ENCODE results near the gene ISLR2. TPM values are rescaled to one million over a fixed set of nuclear protein-coding genes. Genes with fewer than 3 reads are reported as not detected.

ISLR2 gene
- polyA plus RNA-seq, 1 donor (not counting 4 experiments of a cell fraction or from before 2014, with no cell fraction given): not detected

- dilution Hi-C loops (cut with MboI; ENCODE audit: extremely low pct_ligation_motif_present, low sequenced_read_pairs): no loop called here
- Histone ChIP-seq H3K4me3 (ENCODE audit: control insufficient read depth in 2 of 3, extremely low read depth in 1 of 3, insufficient read depth in 2 of 3, low read depth in 1 of 3, low read length in 3 of 3) (no peak overlapping the region), H3K79me2 (ENCODE audit: control insufficient read depth, insufficient read depth, low read length) (no peaks in the 10 kb centered on the region), H3K27ac (ENCODE audit: control insufficient read depth, insufficient read depth, low read length) (no peak overlapping the region), H3K36me3 (ENCODE audit: control insufficient read depth in 2 of 2, extremely low read depth in 1 of 2, insufficient read depth in 2 of 2, low read length in 2 of 2) (no peaks in the 10 kb centered on the region), H3K4me2 (ENCODE audit: control insufficient read depth, extremely low read depth, insufficient read depth, low read depth, low read length) (peak overlapping the region; percentile 14), H3K9ac (ENCODE audit: control insufficient read depth, extremely low read depth, insufficient read depth, low read length) (no peak overlapping the region), H3K4me1 (ENCODE audit: control insufficient read depth, extremely low read depth, insufficient read depth, low read length) (peaks cover 7% of the 10 kb centered on the region), H3K9me3 (ENCODE audit: control insufficient read depth, low read depth, low read length) (no peaks in the 10 kb centered on the region), H3K27me3 (ENCODE audit: control insufficient read depth, extremely low read depth, insufficient read depth, low read length) (peaks cover 73% of the 10 kb centered on the region), H4K20me1 (ENCODE audit: control insufficient read depth, extremely low read depth, insufficient read depth, low read length) (peaks cover 6% of the 10 kb centered on the region), H2AFZ (ENCODE audit: control insufficient read depth, low read length) (no peak overlapping the region), H3K9me1 (ENCODE audit: control insufficient read depth, extremely low read depth, insufficient read depth, low read length) (no peaks in the 10 kb centered on the region)
- TF ChIP-seq CTCF (optimal IDR thresholded peaks at IDR 0.05 in 1 of 3, IDR thresholded peaks at IDR 0.05 in 1 of 3, conservative IDR thresholded peaks at IDR 0.05 in 1 of 3; ENCODE audit: extremely low read depth in 1 of 3, insufficient read depth in 2 of 3, low read length in 3 of 3): no peak
- TF ChIP-seq EZH2 (IDR thresholded peaks at IDR 0.05; ENCODE audit: low read length): peak; percentile 99
- FAIRE-seq (no peak), DNase-seq (ENCODE audit: low read depth, low spot score) (no peak)
Measured at GRCh38 chr15:74136814-74137536, 6.6 kb downstream of the ISLR2 start.

GRCh38 chr15:74137537-74137894 is 7.1 kb downstream of the ISLR2 start:
- peaks cover 67% of the 10 kb centered on the region for H3K27me3 ChIP-seq (ENCODE audit: control insufficient read depth, extremely low read depth, insufficient read depth, low read length)
- H3K27ac ChIP-seq (ENCODE audit: control insufficient read depth, insufficient read depth, low read length): no peak overlapping the region
- no peaks in the 10 kb centered on the region for H3K9me3 ChIP-seq (ENCODE audit: control insufficient read depth, low read depth, low read length)
- dilution Hi-C loops (cut with MboI; ENCODE audit: extremely low pct_ligation_motif_present, low sequenced_read_pairs): no loop called here
- no peak overlapping the region for H2AFZ ChIP-seq (ENCODE audit: control insufficient read depth, low read length)
- H3K79me2 ChIP-seq (ENCODE audit: control insufficient read depth, insufficient read depth, low read length): no peaks in the 10 kb centered on the region
- no peak for DNase-seq (ENCODE audit: low read depth, low spot score)
- no peak overlapping the region for H3K4me2 ChIP-seq (ENCODE audit: control insufficient read depth, extremely low read depth, insufficient read depth, low read depth, low read length)
- no peak for TF ChIP-seq EZH2 (IDR thresholded peaks at IDR 0.05; ENCODE audit: low read length)
- TF ChIP-seq CTCF (optimal IDR thresholded peaks at IDR 0.05 in 1 of 3, IDR thresholded peaks at IDR 0.05 in 1 of 3, conservative IDR thresholded peaks at IDR 0.05 in 1 of 3; ENCODE audit: extremely low read depth in 1 of 3, insufficient read depth in 2 of 3, low read length in 3 of 3): no peak
- H3K4me1 ChIP-seq (ENCODE audit: control insufficient read depth, extremely low read depth, insufficient read depth, low read length): peaks cover 7% of the 10 kb centered on the region
- H3K9ac ChIP-seq (ENCODE audit: control insufficient read depth, extremely low read depth, insufficient read depth, low read length): no peak overlapping the region
- H4K20me1 ChIP-seq (ENCODE audit: control insufficient read depth, extremely low read depth, insufficient read depth, low read length): peaks cover 2% of the 10 kb centered on the region
- H3K9me1 ChIP-seq (ENCODE audit: control insufficient read depth, extremely low read depth, insufficient read depth, low read length): no peaks in the 10 kb centered on the region
- H3K4me3 ChIP-seq (ENCODE audit: control insufficient read depth in 2 of 3, extremely low read depth in 1 of 3, insufficient read depth in 2 of 3, low read depth in 1 of 3, low read length in 3 of 3): no peak overlapping the region
- FAIRE-seq: no peak
- H3K36me3 ChIP-seq (ENCODE audit: control insufficient read depth in 2 of 2, extremely low read depth in 1 of 2, insufficient read depth in 2 of 2, low read length in 2 of 2): no peaks in the 10 kb centered on the region
